HEK293 (cell line): ENCODE results near the gene CBX8.

ENCODE experiments used
- CTCF ChIA-PET: fragments of 350-600 bp; formaldehyde crosslinking; extraction: SDS; loops from one replicate; lab custom pipeline; 2021; ENCODE audit warnings: antibody characterized with exemption; lab: Yijun Ruan, JAX
- POLR2A ChIA-PET: fragments of 300-600 bp; formaldehyde crosslinking; extraction: SDS; loops from one replicate; lab custom pipeline; 2020; ENCODE audit warnings: antibody characterized with exemption, inconsistent platforms; lab: Yijun Ruan, JAX
- H3K27ac ChIP-seq: fragments of 200-500 bp; sonication (Bioruptor generic); 2 replicates; pipeline ENCODE4 v1.5.1; 2014; ENCODE audit warnings: low read depth, low read length, control low read depth, inconsistent platforms; ENCODE audit errors: extremely low read depth
- H3K36me3 ChIP-seq, 2 experiments: fragments of 200-500 bp in 1 of 2; sonication (Bioruptor generic) in 1 of 2; 1 replicate in 1 of 2; 2 replicates in 1 of 2; pipeline ENCODE4 v1.5.1; 2014 to 2017; ENCODE audit warnings: inconsistent platforms in 2 of 2, low read length in 2 of 2; ENCODE audit not compliant: control insufficient read depth in 2 of 2, insufficient read depth in 1 of 2
- H3K4me1 ChIP-seq: fragments of 200-500 bp; sonication (Bioruptor generic); 2 replicates; pipeline ENCODE4 v1.5.1; 2014; ENCODE audit warnings: mild to moderate bottlenecking, low read length, inconsistent platforms; ENCODE audit not compliant: control insufficient read depth, insufficient read depth
- H3K4me3 ChIP-seq: 2 replicates; pipeline ENCODE4 v1.5.1; 2011; ENCODE audit warnings: low read depth, mild to moderate bottlenecking, control low read depth, low read length, moderate library complexity
- H3K9me3 ChIP-seq: fragments of 200-500 bp; sonication (Bioruptor generic); 2 replicates; pipeline ENCODE4 v1.5.1; 2014; ENCODE audit warnings: low read depth, low read length, inconsistent platforms; ENCODE audit not compliant: control insufficient read depth, insufficient read depth
- GLI4 ChIP-seq: fragments of 450-650 bp; formaldehyde crosslinking; IDR thresholded peaks from 2 replicates; pipeline ENCODE4 v1.5.1; 2016; ENCODE audit warnings: missing biosample characterization, missing genetic modification characterization
- GLIS2 ChIP-seq: fragments of 450-650 bp; formaldehyde crosslinking; IDR thresholded peaks from 2 replicates; pipeline ENCODE4 v1.5.1; 2016; ENCODE audit warnings: missing biosample characterization, missing genetic modification characterization
- HOXC10 ChIP-seq: sonication (generic); formaldehyde crosslinking; IDR thresholded peaks from 2 replicates; pipeline ENCODE4 v1.8.1; 2023; ENCODE audit warnings: mild to moderate bottlenecking, missing genetic modification reagents
- SALL2 ChIP-seq: fragments of 450-650 bp; formaldehyde crosslinking; IDR thresholded peaks from 2 replicates; pipeline ENCODE4 v1.5.0; 2017; ENCODE audit warnings: missing biosample characterization, mild to moderate bottlenecking, missing genetic modification characterization, borderline replicate concordance
- ZBTB1 ChIP-seq: fragments of 450-650 bp; formaldehyde crosslinking; IDR thresholded peaks from 2 replicates; pipeline ENCODE4 v1.5.1; 2016; ENCODE audit warnings: missing biosample characterization, missing genetic modification characterization
- ZBTB20 ChIP-seq: fragments of 450-650 bp; formaldehyde crosslinking; IDR thresholded peaks from 2 replicates; pipeline ENCODE4 v1.5.1; 2016; ENCODE audit warnings: missing biosample characterization, missing genetic modification characterization
- ZBTB26 ChIP-seq: fragments of 450-650 bp; formaldehyde crosslinking; optimal IDR thresholded peaks from 2 replicates; pipeline ENCODE3; 2016; ENCODE audit warnings: missing biosample characterization, mild to moderate bottlenecking, missing genetic modification characterization
- ZBTB6 ChIP-seq: fragments of 450-650 bp; formaldehyde crosslinking; IDR thresholded peaks from 2 replicates; pipeline ENCODE4 v1.5.1; 2017; ENCODE audit warnings: missing biosample characterization, missing genetic modification characterization
- ZNF112 ChIP-seq: fragments of 450-650 bp; formaldehyde crosslinking; IDR thresholded peaks from 2 replicates; pipeline ENCODE4 v1.5.0; 2017; ENCODE audit warnings: missing biosample characterization, missing genetic modification characterization
- ZNF121 ChIP-seq: fragments of 450-650 bp; formaldehyde crosslinking; IDR thresholded peaks from 2 replicates; pipeline ENCODE4 v1.5.1; 2016; ENCODE audit warnings: missing biosample characterization, missing genetic modification characterization
- ZNF132 ChIP-seq: fragments of 450-650 bp; formaldehyde crosslinking; IDR thresholded peaks from 2 replicates; pipeline ENCODE4 v1.5.1; 2017; ENCODE audit warnings: missing biosample characterization, missing genetic modification characterization, borderline replicate concordance
- ZNF138 ChIP-seq: fragments of 450-650 bp; formaldehyde crosslinking; IDR thresholded peaks from 2 replicates; pipeline ENCODE4 v1.5.1; 2016; ENCODE audit warnings: missing biosample characterization, missing genetic modification characterization, borderline replicate concordance
- ZNF350 ChIP-seq: fragments of 450-650 bp; formaldehyde crosslinking; IDR thresholded peaks from 2 replicates; pipeline ENCODE4 v1.5.0; 2017; ENCODE audit warnings: missing biosample characterization, mild to moderate bottlenecking, missing genetic modification characterization
- ZNF404 ChIP-seq: fragments of 450-650 bp; formaldehyde crosslinking; IDR thresholded peaks from 2 replicates; pipeline ENCODE4 v1.5.1; 2017; ENCODE audit warnings: missing biosample characterization, missing genetic modification characterization
- ZNF529 ChIP-seq: fragments of 450-650 bp; formaldehyde crosslinking; IDR thresholded peaks from 2 replicates; pipeline ENCODE4 v1.5.1; 2017; ENCODE audit warnings: missing genetic modification characterization, missing biosample characterization; ENCODE audit not compliant: insufficient replicate concordance
- ZNF530 ChIP-seq: fragments of 450-650 bp; formaldehyde crosslinking; IDR thresholded peaks from 2 replicates; pipeline ENCODE4 v1.5.1; 2016; ENCODE audit warnings: low read depth, missing biosample characterization, missing genetic modification characterization
- ZNF544 ChIP-seq: fragments of 450-650 bp; formaldehyde crosslinking; IDR thresholded peaks from 2 replicates; pipeline ENCODE4 v1.5.0; 2017; ENCODE audit warnings: missing biosample characterization, missing genetic modification characterization
- ZNF558 ChIP-seq: fragments of 450-650 bp; formaldehyde crosslinking; IDR thresholded peaks from 2 replicates; pipeline ENCODE4 v1.5.1; 2016; ENCODE audit warnings: missing biosample characterization, missing genetic modification characterization
- ZNF585B ChIP-seq: fragments of 450-650 bp; formaldehyde crosslinking; IDR thresholded peaks from 2 replicates; pipeline ENCODE4 v1.5.1; 2016; ENCODE audit warnings: missing biosample characterization, missing genetic modification characterization
- ZNF645 ChIP-seq: fragments of 450-650 bp; formaldehyde crosslinking; IDR thresholded peaks from 2 replicates; pipeline ENCODE4; 2016; ENCODE audit warnings: missing biosample characterization, missing genetic modification characterization
- ZNF658 ChIP-seq: fragments of 450-650 bp; formaldehyde crosslinking; IDR thresholded peaks from 2 replicates; pipeline ENCODE4; 2016; ENCODE audit warnings: missing biosample characterization, missing genetic modification characterization
- ZNF660 ChIP-seq: fragments of 450-650 bp; IDR thresholded peaks from 2 replicates; pipeline ENCODE4 v1.5.1; 2018; ENCODE audit warnings: missing biosample characterization, mild to moderate bottlenecking, missing genetic modification characterization
- ZNF701 ChIP-seq: fragments of 450-650 bp; formaldehyde crosslinking; IDR thresholded peaks from 2 replicates; pipeline ENCODE4 v1.5.1; 2016; ENCODE audit warnings: missing biosample characterization, missing genetic modification characterization
- ZNF791 ChIP-seq: fragments of 450-650 bp; formaldehyde crosslinking; IDR thresholded peaks from 2 replicates; pipeline ENCODE4 v1.5.1; 2016; ENCODE audit warnings: missing biosample characterization, missing genetic modification characterization
- ZNF830 ChIP-seq: fragments of 450-650 bp; IDR thresholded peaks from 2 replicates; pipeline ENCODE4 v1.5.0; 2018; ENCODE audit warnings: missing biosample characterization, missing genetic modification characterization, low read depth, mild to moderate bottlenecking, moderate library complexity

Gene CBX8

GRCh38 chr17:79802736-79803420 lies 6.0 kb upstream of the CBX8 start:
- no peaks in the 10 kb centered on the region for H3K36me3 ChIP-seq
- TF ChIP-seq ZNF558 (tag by site-specific recombination), result no peak
- TF ChIP-seq ZNF544 (tag by site-specific recombination), result no peak
- no peak for TF ChIP-seq ZNF404
- CTCF ChIA-PET, result interaction anchor here (0.7 to 2.1 kb wide), 6 partner anchors 14 to 202 kb away, joined by 3 to 7 read pairs (median 4); partner anchors contain the start of gene CBX4
- peaks cover 16% of the 10 kb centered on the region for H3K4me1 ChIP-seq
- POLR2A ChIA-PET, result no interaction called here
- H3K9me3 ChIP-seq, result no peaks in the 10 kb centered on the region
- H3K27ac ChIP-seq, result no peak overlapping the region
- H3K4me3 ChIP-seq, result no peak overlapping the region

GRCh38 chr17:79802039-79802735 lies 5.3 kb upstream of the CBX8 start:
- ChIA-PET CTCF (interaction anchor here (0.5 to 2.1 kb wide), 9 partner anchors 13 to 203 kb away, joined by 3 to 7 read pairs (median 4); no protein-coding TSS in a partner anchor), POLR2A (interaction anchor here (0.7 to 2.0 kb wide), 5 partner anchors 9 to 189 kb away, joined by 3 to 20 read pairs (median 4); partner anchors contain the start of gene CBX4)
- Histone ChIP-seq H3K27ac (no peak overlapping the region), H3K9me3 (no peaks in the 10 kb centered on the region), H3K36me3 (no peaks in the 10 kb centered on the region), H3K4me1 (peaks cover 16% of the 10 kb centered on the region), H3K4me3 (no peak overlapping the region)
- TF ChIP-seq ZNF404, result no peak
- TF ChIP-seq ZNF658 (tag by site-specific recombination), result no peak
- TF ChIP-seq HOXC10 (CRISPR knock-in tag), result no peak
- no peak for TF ChIP-seq ZNF132 (tag by site-specific recombination)
- TF ChIP-seq ZNF645 (tag by site-specific recombination), result no peak
- TF ChIP-seq ZNF660 (tag by site-specific recombination), result no peak
- no peak for TF ChIP-seq ZNF112 (tag by site-specific recombination)
- no peak for TF ChIP-seq ZNF701 (tag by site-specific recombination)
- no peak for TF ChIP-seq ZNF791
- no peak for TF ChIP-seq ZNF585B (tag by site-specific recombination)
- TF ChIP-seq ZBTB1 (tag by site-specific recombination), result no peak
- no peak for TF ChIP-seq ZNF138
- TF ChIP-seq ZNF121 (tag by site-specific recombination), result no peak
- TF ChIP-seq GLIS2, result no peak
- no peak for TF ChIP-seq ZNF529 (tag by site-specific recombination)

- Histone ChIP-seq H3K27ac (peak overlapping the region; percentile 85), H3K36me3 (no peaks in the 10 kb centered on the region), H3K9me3 (no peaks in the 10 kb centered on the region), H3K4me1 (peaks cover 16% of the 10 kb centered on the region), H3K4me3 (peak overlapping the region; percentile 32)
- ChIA-PET POLR2A (interaction anchor here (0.7 to 2.0 kb wide), 6 partner anchors 10 to 300 kb away, joined by 3 to 20 read pairs (median 4); partner anchors contain the start of genes CBX4 and GAA), CTCF (interaction anchor here (0.5 to 2.6 kb wide), 11 partner anchors 11 to 564 kb away, joined by 3 to 9 read pairs (median 4); no protein-coding TSS in a partner anchor)
- TF ChIP-seq ZBTB20 (tag by site-specific recombination), result peak; percentile 40; the same call in 1 of the 2 replicates
- TF ChIP-seq ZNF350 (tag by site-specific recombination), result no peak
- no peak for TF ChIP-seq GLI4
- TF ChIP-seq ZBTB26, result peak; percentile 81
- no peak for TF ChIP-seq SALL2 (tag by site-specific recombination)
- TF ChIP-seq ZNF530 (tag by site-specific recombination), result no peak
- peak; percentile 21; the same call in 1 of the 2 replicates for TF ChIP-seq ZBTB6
- TF ChIP-seq ZNF138, result no peak
- TF ChIP-seq ZNF830, result no peak
These were observed 4.5 kb upstream of the CBX8 start for GRCh38 chr17:79801156-79802038.
